ENCODE measurements around the gene IL1RAPL1.

IL1RAPL1 gene

DNA sequence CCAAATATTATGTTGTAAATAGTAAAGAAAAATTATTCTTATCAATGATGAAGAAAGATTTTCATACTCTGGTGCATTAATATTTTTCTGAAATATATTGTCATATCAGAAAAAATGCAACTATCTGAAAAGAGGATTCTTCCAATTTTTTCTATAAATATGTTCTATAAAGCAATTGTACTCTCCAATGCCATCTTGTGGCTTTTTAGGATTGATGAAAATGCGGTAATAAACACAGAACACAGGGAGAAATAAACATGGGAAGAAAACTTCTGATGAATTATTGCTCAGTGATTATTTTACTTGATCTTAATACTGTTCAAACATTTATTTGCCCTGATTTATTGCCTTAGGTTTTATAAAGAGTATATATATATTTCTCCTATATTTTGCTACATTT is 215.4 kb downstream of the IL1RAPL1 start:
- no peak for DNase-seq (ENCODE audit: low spot score in 2 of 2)
- peaks cover 18% of the 10 kb centered on the region for H3K9me3 Mint-ChIP-seq
- H3K4me3 Mint-ChIP-seq: no peak overlapping the region
- H3K27ac Mint-ChIP-seq: no peak overlapping the region
- ATAC-seq: no peak
- H3K36me3 Mint-ChIP-seq: no peaks in the 10 kb centered on the region
- no peaks in the 10 kb centered on the region for H3K4me1 Mint-ChIP-seq

DNA sequence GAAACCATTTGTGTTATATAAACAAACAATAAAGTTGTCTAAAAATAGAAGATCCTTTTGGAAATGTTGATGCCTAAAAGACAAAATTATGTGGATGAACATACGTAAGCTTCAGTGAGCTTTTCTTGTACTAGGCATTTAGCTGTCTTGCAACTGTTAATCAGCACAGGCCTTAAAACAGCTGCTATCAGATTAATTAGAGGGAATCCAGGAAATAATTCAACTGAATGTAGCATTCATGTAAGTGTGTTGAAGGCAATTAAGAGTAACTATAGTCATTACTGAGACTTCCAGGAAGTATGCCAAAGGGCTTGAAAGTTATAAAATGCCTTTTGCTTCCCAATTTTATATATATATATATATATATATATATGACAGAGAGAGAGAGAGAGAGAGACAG is 248.7 kb downstream of the IL1RAPL1 start:
- Mint-ChIP-seq H3K36me3 (no peaks in the 10 kb centered on the region), H3K9me3 (no peaks in the 10 kb centered on the region), H3K4me3 (no peak overlapping the region), H3K4me1 (no peaks in the 10 kb centered on the region), H3K27ac (no peak overlapping the region)
- no peak for ATAC-seq
- no peak for DNase-seq (ENCODE audit: low spot score in 2 of 2)

DNA sequence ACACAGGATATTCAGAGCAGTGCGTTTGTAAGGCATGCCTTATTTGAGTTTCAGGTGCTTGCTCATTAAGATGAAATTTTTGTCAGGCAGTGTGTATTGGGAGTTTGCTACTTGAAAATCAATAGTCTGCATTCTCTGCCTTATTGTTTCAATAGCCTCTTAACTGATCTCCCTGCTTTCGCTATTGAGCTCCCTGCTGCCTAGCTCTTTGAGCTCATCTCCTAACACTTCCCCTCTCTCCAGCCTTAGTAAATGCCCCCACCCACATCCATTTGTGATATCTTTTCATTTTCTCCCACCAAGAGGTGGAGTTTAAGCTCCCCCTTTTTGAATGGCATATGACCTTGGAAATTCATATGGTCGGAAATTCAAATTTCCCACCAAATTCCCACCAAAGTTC is 256.6 kb downstream of the IL1RAPL1 start:
- no peak for ATAC-seq
- Mint-ChIP-seq H3K9me3 (peaks cover 6% of the 10 kb centered on the region), H3K27ac (no peak overlapping the region)

DNA sequence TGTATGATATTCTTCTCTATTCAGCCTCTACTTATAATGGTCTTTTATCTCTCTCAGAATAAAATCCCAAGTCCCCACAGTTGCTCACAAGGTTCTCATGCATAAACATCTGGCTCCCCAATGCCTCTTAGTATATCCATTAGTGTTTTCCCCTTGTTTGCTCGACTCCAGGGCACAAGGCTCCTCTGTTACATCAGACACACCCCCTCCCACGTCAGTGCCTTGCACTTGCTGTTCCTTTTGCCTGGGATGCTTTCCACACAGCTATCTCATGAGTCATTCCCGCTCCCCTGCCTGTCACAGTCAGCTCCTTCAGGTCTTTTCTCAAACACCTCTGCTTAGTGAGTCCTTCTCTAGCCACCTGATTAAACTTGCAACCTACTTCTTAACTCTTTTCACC is 260.2 kb downstream of the IL1RAPL1 start:
- Mint-ChIP-seq H3K4me3 (no peak overlapping the region), H3K4me1 (no peaks in the 10 kb centered on the region), H3K36me3 (no peaks in the 10 kb centered on the region), H3K27ac (no peak overlapping the region), H3K9me3 (peaks cover 6% of the 10 kb centered on the region)
- ATAC-seq (no peak), DNase-seq (ENCODE audit: low spot score in 2 of 2) (no peak)

More for the DNA sequence above, 256.6 kb downstream of the IL1RAPL1 start:
- no peak for DNase-seq (ENCODE audit: low spot score in 2 of 2)
- Mint-ChIP-seq H3K4me1 (no peaks in the 10 kb centered on the region), H3K4me3 (no peak overlapping the region), H3K36me3 (no peaks in the 10 kb centered on the region)

DNA sequence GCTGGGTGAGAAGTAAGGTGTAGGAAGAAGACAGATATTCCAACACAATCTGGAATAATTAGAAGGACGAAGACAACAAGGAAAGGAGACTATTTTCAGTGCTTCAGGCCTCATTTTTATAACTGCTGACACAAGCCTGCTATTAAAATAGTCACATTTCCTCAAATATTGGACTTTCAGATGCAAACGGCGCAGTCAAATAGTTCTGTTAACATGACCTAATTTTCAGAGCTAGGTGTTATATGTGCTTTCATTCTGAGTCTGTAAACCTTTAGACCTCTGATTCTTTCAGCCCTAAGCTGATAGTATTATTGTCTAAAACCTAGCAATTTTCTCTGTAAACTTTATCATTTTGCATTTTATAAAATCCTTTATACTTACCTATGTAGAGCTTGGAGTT is 261.5 kb downstream of the IL1RAPL1 start:
- no peak overlapping the region for H3K27ac Mint-ChIP-seq
- no peak overlapping the region for H3K4me3 Mint-ChIP-seq
- no peaks in the 10 kb centered on the region for H3K36me3 Mint-ChIP-seq
- no peak for DNase-seq (ENCODE audit: low spot score in 2 of 2)
- ATAC-seq: no peak
- H3K4me1 Mint-ChIP-seq: no peaks in the 10 kb centered on the region
- H3K9me3 Mint-ChIP-seq: peaks cover 6% of the 10 kb centered on the region

DNA sequence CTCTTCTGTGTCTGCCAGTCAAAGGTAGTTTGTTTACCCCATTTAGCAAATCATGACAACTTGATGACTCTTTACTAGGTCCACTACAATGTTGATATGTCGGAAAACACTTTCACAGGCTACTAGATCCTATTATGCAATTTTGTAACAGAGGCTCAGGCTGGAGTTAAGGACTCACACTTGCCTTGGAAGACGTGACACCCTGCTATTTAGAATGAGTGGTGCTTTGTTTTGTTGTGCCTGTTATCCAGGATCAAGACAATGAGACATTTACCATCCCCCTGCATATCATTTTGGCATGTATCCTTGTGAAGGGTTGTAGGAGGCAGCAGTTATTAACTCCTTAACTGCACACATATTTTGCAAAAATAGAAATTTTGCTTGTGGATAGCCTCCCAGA is 263.7 kb downstream of the IL1RAPL1 start:
- H3K9me3 Mint-ChIP-seq: peaks cover 13% of the 10 kb centered on the region
- DNase-seq (ENCODE audit: low spot score in 2 of 2) (no peak), ATAC-seq (no peak)
- no peaks in the 10 kb centered on the region for H3K4me1 Mint-ChIP-seq
- H3K4me3 Mint-ChIP-seq: no peak overlapping the region
- H3K36me3 Mint-ChIP-seq: no peaks in the 10 kb centered on the region
- no peak overlapping the region for H3K27ac Mint-ChIP-seq

DNA sequence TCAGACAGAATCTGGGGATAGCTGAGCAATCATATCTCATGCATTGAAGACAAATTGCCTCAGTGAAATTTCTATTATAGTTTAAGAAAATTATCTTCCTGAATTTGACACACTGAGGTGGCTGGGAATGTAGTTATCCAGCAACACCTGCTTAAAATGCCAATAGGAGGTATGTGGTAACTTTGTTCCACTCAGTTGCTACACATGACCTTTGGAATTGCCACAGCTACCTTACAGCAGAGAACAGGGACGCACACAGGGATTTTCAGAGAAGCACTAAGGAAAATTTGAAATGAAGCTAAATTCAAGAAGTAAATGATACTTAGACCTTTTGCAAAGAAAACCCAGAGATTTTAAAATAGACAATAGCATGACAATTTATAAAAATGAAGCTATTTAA is 264.6 kb downstream of the IL1RAPL1 start:
- H3K36me3 Mint-ChIP-seq: no peaks in the 10 kb centered on the region
- H3K27ac Mint-ChIP-seq: no peak overlapping the region
- H3K4me1 Mint-ChIP-seq: no peaks in the 10 kb centered on the region
- no peak overlapping the region for H3K4me3 Mint-ChIP-seq
- no peak for DNase-seq (ENCODE audit: low spot score in 2 of 2)
- peaks cover 13% of the 10 kb centered on the region for H3K9me3 Mint-ChIP-seq
- ATAC-seq: no peak

DNA sequence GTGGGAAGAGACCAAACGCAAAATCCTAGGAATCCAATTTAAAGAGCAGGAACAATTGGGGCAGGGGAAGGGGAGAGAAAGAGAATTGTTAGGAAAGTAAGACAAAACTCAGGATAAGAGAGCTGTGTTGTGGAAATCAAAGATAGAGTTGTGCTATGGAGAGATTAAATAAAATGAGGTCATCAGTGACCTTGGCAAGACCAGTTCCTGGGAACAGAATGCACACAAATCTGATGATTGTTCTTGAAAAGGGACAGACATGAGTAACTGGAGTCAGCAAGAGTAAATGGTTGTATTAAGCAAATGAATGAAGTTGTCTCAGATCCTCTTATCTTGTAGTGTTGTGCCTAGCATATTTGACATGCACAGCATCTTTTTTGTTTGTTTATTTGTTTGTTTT is 267.4 kb downstream of the IL1RAPL1 start:
- Mint-ChIP-seq H3K36me3 (no peaks in the 10 kb centered on the region), H3K4me1 (no peaks in the 10 kb centered on the region), H3K27ac (no peak overlapping the region), H3K4me3 (no peak overlapping the region), H3K9me3 (peaks cover 8% of the 10 kb centered on the region)
- DNase-seq (ENCODE audit: low spot score in 2 of 2) (no peak), ATAC-seq (no peak)

DNA sequence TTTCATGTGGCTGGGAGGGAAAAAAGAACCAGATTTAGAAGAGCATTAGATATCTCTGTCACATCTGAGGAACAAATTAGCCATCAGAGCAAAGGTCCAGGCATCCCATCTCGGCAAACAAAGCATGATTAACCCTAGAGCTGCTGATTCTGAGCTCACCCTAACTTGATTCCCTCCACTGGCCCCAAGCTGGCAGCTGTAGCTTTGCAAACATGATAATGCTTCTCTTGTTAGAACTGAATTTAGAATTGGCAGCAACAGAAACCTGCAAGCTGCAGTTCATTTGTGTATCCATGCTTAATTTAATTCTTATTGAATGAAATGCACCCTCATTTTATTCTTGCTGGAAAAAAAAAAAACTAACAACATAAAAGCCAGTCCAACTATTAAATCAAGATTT is 289.2 kb downstream of the IL1RAPL1 start:
- H3K4me1 Mint-ChIP-seq: no peaks in the 10 kb centered on the region
- ATAC-seq (no peak), DNase-seq (ENCODE audit: low spot score in 2 of 2) (no peak)
- no peak overlapping the region for H3K27ac Mint-ChIP-seq
- H3K4me3 Mint-ChIP-seq: no peak overlapping the region
- no peaks in the 10 kb centered on the region for H3K36me3 Mint-ChIP-seq
- peaks cover under 1% of the 10 kb centered on the region for H3K9me3 Mint-ChIP-seq

DNA sequence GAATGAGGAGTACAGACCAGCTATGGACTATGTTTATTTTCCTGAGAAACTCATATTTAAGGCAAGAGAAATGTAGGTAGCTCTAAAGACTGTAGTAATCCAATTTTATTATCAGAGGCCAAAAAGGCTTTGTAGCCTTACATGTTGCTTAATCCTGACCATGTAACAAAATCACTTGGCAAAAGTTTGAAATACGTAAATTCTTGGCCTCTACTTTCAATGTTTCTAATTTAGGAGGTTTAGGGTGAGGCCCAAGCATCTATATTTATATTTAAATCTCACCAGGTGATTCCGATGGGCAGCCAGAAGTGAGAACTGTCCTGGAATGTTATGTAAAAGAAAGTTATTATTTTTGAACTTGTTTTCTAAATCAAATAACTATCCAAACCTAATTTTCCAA is 289.7 kb downstream of the IL1RAPL1 start:
- Mint-ChIP-seq H3K36me3 (no peaks in the 10 kb centered on the region), H3K27ac (no peak overlapping the region), H3K9me3 (peaks cover 5% of the 10 kb centered on the region), H3K4me1 (no peaks in the 10 kb centered on the region), H3K4me3 (no peak overlapping the region)
- ATAC-seq (no peak), DNase-seq (ENCODE audit: low spot score in 2 of 2) (no peak)

DNA sequence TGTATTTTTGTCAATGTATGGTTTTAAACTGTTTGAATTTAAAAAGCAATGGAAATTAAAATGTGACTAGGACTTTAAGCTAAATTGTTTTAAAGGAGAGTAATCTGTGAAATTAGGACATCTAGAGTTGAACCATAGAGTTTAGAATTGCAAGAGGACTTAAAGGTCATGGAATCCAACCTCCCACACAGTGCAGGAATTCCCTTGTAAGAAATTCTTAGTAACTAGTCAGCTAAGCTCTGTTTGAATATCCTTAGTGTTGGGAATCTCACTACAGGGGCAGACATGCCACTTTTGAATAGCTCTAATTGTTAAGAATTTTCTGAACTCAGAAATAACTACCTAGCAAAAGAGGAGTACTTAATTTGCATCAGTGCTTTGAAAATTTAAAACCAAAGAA is 292.9 kb downstream of the IL1RAPL1 start:
- H3K4me3 Mint-ChIP-seq: no peak overlapping the region
- H3K27ac Mint-ChIP-seq: no peak overlapping the region
- peaks cover 5% of the 10 kb centered on the region for H3K9me3 Mint-ChIP-seq
- DNase-seq (ENCODE audit: low spot score in 2 of 2) (no peak), ATAC-seq (no peak)
- H3K36me3 Mint-ChIP-seq: no peaks in the 10 kb centered on the region
- no peaks in the 10 kb centered on the region for H3K4me1 Mint-ChIP-seq

DNA sequence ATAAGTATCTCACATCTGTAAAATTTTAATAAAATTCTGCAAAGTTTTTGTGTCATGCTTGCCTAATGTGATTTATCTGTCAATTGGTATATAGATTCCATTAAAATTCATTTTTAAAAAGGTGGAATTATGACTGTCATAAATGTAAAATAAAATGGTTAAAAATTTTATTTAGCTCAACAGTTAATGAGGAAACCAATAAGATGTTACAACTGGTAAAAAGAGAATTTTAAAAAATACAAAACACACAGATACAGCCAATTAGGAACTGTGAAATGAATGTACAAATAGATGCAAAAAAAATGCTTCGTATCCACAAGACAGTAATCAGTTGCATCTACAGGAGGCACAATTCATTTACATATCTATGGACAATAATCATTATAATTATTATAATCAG is 297.6 kb downstream of the IL1RAPL1 start:
- H3K4me3 Mint-ChIP-seq: no peak overlapping the region
- H3K4me1 Mint-ChIP-seq: no peaks in the 10 kb centered on the region
- no peak for ATAC-seq
- no peak overlapping the region for H3K27ac Mint-ChIP-seq
- peaks cover 5% of the 10 kb centered on the region for H3K9me3 Mint-ChIP-seq
- no peak for DNase-seq (ENCODE audit: low spot score in 2 of 2)
- no peaks in the 10 kb centered on the region for H3K36me3 Mint-ChIP-seq

DNA sequence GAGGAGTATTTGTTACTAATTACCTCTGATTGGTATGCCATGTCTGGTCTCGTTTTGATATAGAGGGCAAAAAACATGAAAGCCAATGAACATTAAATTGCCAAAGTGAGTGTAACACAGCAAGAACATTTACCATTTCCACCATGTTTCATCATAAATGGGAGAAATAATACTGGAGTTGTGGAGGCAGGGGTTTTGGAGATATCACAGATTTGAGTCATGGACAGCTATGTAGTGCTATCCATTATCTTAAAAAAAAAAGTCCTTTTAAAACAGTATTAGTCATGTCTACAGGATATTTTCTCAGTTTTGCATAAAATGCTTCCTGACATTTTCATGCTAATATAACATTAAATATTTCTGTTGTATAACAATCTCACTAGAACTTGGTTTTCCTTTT is 301.2 kb downstream of the IL1RAPL1 start:
- Mint-ChIP-seq H3K4me1 (no peaks in the 10 kb centered on the region), H3K4me3 (no peak overlapping the region), H3K27ac (no peak overlapping the region), H3K36me3 (no peaks in the 10 kb centered on the region), H3K9me3 (no peaks in the 10 kb centered on the region)
- no peak for DNase-seq (ENCODE audit: low spot score in 2 of 2)
- ATAC-seq: no peak

DNA sequence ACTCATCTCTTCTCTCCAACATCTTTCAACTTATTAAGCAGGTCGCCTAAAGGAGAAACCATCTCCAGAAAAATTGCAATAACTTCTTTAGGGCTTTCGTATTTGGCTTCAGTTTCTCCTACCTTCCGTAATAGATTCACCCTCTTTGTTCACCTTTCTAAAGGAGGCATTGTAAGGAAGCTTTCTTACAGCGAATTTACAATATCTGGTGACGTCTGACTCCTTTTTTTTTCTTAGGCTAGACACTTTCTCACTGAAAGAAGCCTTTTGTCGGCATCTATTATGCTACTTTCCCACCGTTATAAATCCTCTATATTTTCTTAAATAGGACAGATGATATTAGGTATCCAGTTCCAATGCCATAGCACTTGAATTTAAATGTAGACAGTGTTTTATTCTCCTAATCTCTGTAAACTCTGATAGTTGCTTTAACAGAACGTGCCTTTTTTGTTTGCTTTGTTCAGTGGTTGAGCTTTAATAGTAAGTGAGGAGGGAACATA is 302.4 kb downstream of the IL1RAPL1 start:
- DNase-seq (ENCODE audit: low spot score in 2 of 2): no peak
- Mint-ChIP-seq H3K4me1 (no peaks in the 10 kb centered on the region), H3K27ac (no peak overlapping the region), H3K9me3 (no peaks in the 10 kb centered on the region), H3K36me3 (no peaks in the 10 kb centered on the region), H3K4me3 (no peak overlapping the region)
- no peak for ATAC-seq

DNA sequence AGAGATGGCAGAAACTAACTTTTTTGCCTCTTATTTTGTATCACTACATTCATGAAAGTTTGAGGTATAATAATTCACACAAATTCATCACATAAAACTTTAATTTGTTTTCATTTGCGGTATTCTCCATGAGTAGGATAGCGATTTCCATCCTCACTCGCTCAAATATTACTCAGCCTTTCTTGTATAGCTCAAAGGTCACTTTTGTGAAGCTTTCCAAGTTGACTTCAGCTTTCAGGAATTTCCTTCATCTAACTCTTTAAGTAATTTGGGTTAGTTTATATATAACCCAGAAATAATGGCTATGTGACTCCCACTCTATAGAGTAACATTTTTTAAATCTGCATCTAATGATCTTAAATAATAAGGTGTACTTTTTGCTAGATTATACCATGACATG is 314.4 kb downstream of the IL1RAPL1 start:
- no peaks in the 10 kb centered on the region for H3K4me1 Mint-ChIP-seq
- ATAC-seq (no peak), DNase-seq (ENCODE audit: low spot score in 2 of 2) (no peak)
- no peak overlapping the region for H3K27ac Mint-ChIP-seq
- H3K4me3 Mint-ChIP-seq: no peak overlapping the region
- H3K36me3 Mint-ChIP-seq: no peaks in the 10 kb centered on the region
- peaks cover 8% of the 10 kb centered on the region for H3K9me3 Mint-ChIP-seq

DNA sequence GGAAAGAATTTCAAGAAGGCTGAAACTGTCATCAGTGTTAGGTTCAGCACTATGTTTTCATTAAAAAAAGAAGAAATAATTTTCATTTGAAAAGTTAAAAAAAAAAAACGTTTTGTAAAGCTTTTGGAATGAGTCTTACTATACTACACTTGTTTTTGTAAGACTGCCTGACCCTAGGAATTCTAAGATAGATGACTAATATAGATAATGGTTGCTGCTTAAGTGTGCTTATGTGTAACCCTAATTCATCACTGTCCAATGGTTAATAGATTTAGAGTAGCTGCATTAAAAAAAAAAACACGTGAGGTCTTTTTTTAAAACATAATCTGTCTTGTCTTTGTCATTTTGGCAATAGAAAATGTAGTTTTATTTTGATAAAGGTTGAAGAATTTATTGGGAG is 323.2 kb downstream of the IL1RAPL1 start:
- H3K4me3 Mint-ChIP-seq: no peak overlapping the region
- no peaks in the 10 kb centered on the region for H3K4me1 Mint-ChIP-seq
- DNase-seq (ENCODE audit: low spot score in 2 of 2): no peak
- H3K36me3 Mint-ChIP-seq: no peaks in the 10 kb centered on the region
- peaks cover 11% of the 10 kb centered on the region for H3K9me3 Mint-ChIP-seq
- no peak for ATAC-seq
- no peak overlapping the region for H3K27ac Mint-ChIP-seq
